Measurements from ENCODE around the gene RASSF1.

Gene RASSF1

DNA sequence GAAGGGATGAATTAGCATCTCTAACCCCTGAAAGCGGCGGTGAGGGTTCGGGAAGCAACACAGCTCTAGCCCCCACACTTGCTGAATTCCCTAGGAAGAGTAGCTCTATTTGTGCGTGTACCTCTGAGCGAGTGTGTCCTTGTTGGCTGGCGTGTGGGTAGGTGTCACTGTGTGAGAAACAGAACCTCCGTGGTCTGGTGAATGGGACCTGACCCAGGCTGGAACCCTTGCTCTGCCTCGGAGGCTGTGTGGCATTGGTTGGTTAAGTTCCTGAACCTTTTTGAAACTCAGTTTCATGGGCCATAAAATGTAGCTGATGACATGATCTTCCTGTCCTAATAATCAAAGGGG is 19.1 kb upstream of the RASSF1 start:
- peak overlapping the region; percentile 81 to 96 (median 93) for H3K27ac Mint-ChIP-seq
- peaks cover 29% of the 10 kb centered on the region for H3K4me1 Mint-ChIP-seq
- TF ChIP-seq, protein P1, sequence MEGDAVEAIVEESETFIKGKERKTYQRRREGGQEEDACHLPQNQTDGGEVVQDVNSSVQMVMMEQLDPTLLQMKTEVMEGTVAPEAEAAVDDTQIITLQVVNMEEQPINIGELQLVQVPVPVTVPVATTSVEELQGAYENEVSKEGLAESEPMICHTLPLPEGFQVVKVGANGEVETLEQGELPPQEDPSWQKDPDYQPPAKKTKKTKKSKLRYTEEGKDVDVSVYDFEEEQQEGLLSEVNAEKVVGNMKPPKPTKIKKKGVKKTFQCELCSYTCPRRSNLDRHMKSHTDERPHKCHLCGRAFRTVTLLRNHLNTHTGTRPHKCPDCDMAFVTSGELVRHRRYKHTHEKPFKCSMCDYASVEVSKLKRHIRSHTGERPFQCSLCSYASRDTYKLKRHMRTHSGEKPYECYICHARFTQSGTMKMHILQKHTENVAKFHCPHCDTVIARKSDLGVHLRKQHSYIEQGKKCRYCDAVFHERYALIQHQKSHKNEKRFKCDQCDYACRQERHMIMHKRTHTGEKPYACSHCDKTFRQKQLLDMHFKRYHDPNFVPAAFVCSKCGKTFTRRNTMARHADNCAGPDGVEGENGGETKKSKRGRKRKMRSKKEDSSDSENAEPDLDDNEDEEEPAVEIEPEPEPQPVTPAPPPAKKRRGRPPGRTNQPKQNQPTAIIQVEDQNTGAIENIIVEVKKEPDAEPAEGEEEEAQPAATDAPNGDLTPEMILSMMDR (IDR thresholded peaks at IDR 0.05; ENCODE audit: unreplicated experiment in 3 of 3), result no peak
- H3K9me3 Mint-ChIP-seq, result no peaks in the 10 kb centered on the region
- H3K36me3 Mint-ChIP-seq (ENCODE audit: low read depth), result peaks cover 8% of the 10 kb centered on the region
- H3K4me3 Mint-ChIP-seq, result peak overlapping the region; percentile 99
- H3K27me3 Mint-ChIP-seq (ENCODE audit: low read depth), result no peaks in the 10 kb centered on the region

- Mint-ChIP-seq H3K27ac (peak within 1 kb of the TSS; percentile 81 to 96 (median 93)), H3K4me1 (peaks cover 29% of the 10 kb centered on the region), H3K4me3 (peak within 1 kb of the TSS; percentile 99), H3K36me3 (ENCODE audit: low read depth) (peaks cover 12% of the 10 kb centered on the region), H3K27me3 (ENCODE audit: low read depth) (no peaks in the 10 kb centered on the region), H3K9me3 (no peaks in the 10 kb centered on the region)
- TF ChIP-seq, protein P1 (IDR thresholded peaks at IDR 0.05; ENCODE audit: unreplicated experiment in 3 of 3), result no peak
Measured at GRCh38 chr3:50358911-50359759, 18.5 kb upstream of the RASSF1 start, which contains the start of gene TMEM115. Gene TMEM115 (minus strand): TSS chr3:50359521. CDS start chr3:50359063, 458 bp downstream.

DNA sequence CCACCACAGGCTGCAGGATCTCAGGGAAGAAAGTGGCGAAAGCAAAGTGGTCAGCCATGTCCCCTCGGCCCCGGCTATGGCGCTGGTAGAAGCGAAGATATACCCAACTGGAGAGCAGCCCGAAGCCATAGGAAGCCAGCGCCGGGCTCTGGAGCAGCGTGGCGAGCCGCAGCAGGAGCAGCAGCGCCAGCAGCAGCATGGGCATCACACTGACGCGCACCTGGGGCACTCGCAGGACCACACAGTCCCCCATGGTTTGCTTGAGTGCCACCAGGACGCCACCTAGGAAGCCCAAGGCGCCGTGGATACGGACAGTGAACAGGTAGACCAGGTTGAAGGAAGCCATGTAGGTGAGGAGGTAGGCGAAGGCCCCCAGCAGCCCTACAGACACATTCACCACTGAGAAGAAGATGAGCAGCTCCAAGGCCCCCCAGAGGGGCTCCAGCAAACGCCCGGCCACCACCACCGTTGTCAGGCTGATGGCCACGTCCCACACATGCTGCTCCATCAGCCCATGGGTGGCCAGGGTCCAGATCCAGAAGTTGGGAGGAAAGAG is 17.8 kb upstream of the RASSF1 start:
- H3K27me3 Mint-ChIP-seq (ENCODE audit: low read depth), result no peaks in the 10 kb centered on the region
- H3K36me3 Mint-ChIP-seq (ENCODE audit: low read depth), result peaks cover 18% of the 10 kb centered on the region
- H3K4me1 Mint-ChIP-seq, result peaks cover 29% of the 10 kb centered on the region
- TF ChIP-seq, protein P1 (IDR thresholded peaks at IDR 0.05; ENCODE audit: unreplicated experiment in 3 of 3), result no peak
- no peaks in the 10 kb centered on the region for H3K9me3 Mint-ChIP-seq
- H3K4me3 Mint-ChIP-seq, result peak overlapping the region; percentile 99
- peak overlapping the region; percentile 13 to 80 (median 33) for H3K27ac Mint-ChIP-seq

DNA sequence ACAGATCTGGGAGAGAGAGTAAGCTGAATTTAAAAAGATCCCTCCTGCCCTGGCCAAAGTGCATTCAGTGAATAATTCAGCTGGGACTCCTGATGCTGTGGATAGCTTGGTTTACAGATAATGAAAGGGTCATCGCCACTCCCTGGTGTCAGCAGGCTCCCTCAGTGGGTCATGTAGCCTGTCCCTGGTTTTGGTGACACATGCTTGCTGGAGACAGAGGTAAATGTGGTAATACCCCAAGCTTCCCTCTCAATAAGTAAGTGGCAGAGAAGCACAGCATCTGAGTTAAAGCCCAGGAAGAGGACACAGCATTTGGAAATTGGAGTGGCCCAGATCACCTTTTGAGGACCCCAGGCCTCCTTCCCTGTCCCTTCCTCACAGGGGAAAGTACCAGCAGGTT is 16.8 kb upstream of the RASSF1 start:
- no peaks in the 10 kb centered on the region for H3K27me3 Mint-ChIP-seq (ENCODE audit: low read depth)
- TF ChIP-seq, protein P1 (IDR thresholded peaks at IDR 0.05; ENCODE audit: unreplicated experiment in 3 of 3), result no peak
- H3K4me1 Mint-ChIP-seq, result peaks cover 29% of the 10 kb centered on the region
- H3K36me3 Mint-ChIP-seq (ENCODE audit: low read depth), result peaks cover 18% of the 10 kb centered on the region
- H3K4me3 Mint-ChIP-seq, result peak overlapping the region; percentile 99
- H3K27ac Mint-ChIP-seq, result peak overlapping the region in 1 of 3 experiments; percentile 62
- no peaks in the 10 kb centered on the region for H3K9me3 Mint-ChIP-seq

- H3K9me3 Mint-ChIP-seq, result no peaks in the 10 kb centered on the region
- H3K4me3 Mint-ChIP-seq, result peak overlapping the region; percentile 99
- H3K4me1 Mint-ChIP-seq, result peaks cover 30% of the 10 kb centered on the region
- H3K27me3 Mint-ChIP-seq (ENCODE audit: low read depth), result no peaks in the 10 kb centered on the region
- peaks cover 18% of the 10 kb centered on the region for H3K36me3 Mint-ChIP-seq (ENCODE audit: low read depth)
- no peak overlapping the region for H3K27ac Mint-ChIP-seq
- TF ChIP-seq, protein P1 (IDR thresholded peaks at IDR 0.05; ENCODE audit: unreplicated experiment in 3 of 3), result no peak
Measured at GRCh38 chr3:50356553-50356952, 15.9 kb upstream of the RASSF1 start.
